Ectodermal cell (in vitro differentiated cells): ENCODE measurements around the gene POU2F1.

Experiments
- H3K27ac ChIP-seq: 2 replicates; pipeline ENCODE4 v1.7.0; 2013; ENCODE audit warnings: mild to moderate bottlenecking, low read depth, low read length; ENCODE audit not compliant: insufficient read depth, poor library complexity, severe bottlenecking
- H3K27me3 ChIP-seq: 2 replicates; pipeline ENCODE4 v1.7.0; 2013; ENCODE audit warnings: mild to moderate bottlenecking, low read length; ENCODE audit not compliant: insufficient read depth, control insufficient read depth, poor library complexity, severe bottlenecking
- H3K36me3 ChIP-seq: one replicate; pipeline ENCODE4 v1.7.0; 2013; ENCODE audit warnings: low read length; ENCODE audit not compliant: control insufficient read depth, insufficient read depth
- H3K4me1 ChIP-seq: one replicate; pipeline ENCODE4 v1.7.0; 2013; ENCODE audit warnings: low read length; ENCODE audit not compliant: control insufficient read depth, insufficient read depth
- H3K4me3 ChIP-seq: 2 replicates; pipeline ENCODE4 v1.7.0; 2013; ENCODE audit warnings: low read depth, low read length, control low read depth; ENCODE audit not compliant: insufficient read depth
- H3K9me3 ChIP-seq: 2 replicates; pipeline ENCODE4 v1.7.0; 2013; ENCODE audit warnings: mild to moderate bottlenecking, low read length, moderate library complexity; ENCODE audit not compliant: control insufficient read depth
- WGBS, 2 experiments: methylation state at CpG; one replicate each; pipeline ENCODE4 v1.1.7; 2013; ENCODE audit warnings: missing lambda C conversion rate in 2 of 2; 5-methylcytosine and 5-hydroxymethylcytosine counted together

The POU2F1 gene

GRCh38 chr1:167248707-167249642 lies 28.3 kb downstream of the POU2F1 start:
- Histone ChIP-seq H3K27me3 (no peaks in the 10 kb centered on the region), H3K4me1 (no peaks in the 10 kb centered on the region), H3K36me3 (no peaks in the 10 kb centered on the region), H3K27ac (no peak overlapping the region), H3K9me3 (no peaks in the 10 kb centered on the region), H3K4me3 (no peak overlapping the region)
- WGBS, 2 experiments: 92 to 96% methylated on average over 4 of the region's 4 CpGs

GRCh38 chr1:167249702-167250101 lies 29.0 kb downstream of the POU2F1 start:
- Histone ChIP-seq H3K27me3 (no peaks in the 10 kb centered on the region), H3K4me1 (no peaks in the 10 kb centered on the region), H3K36me3 (no peaks in the 10 kb centered on the region), H3K4me3 (no peak overlapping the region), H3K9me3 (no peaks in the 10 kb centered on the region), H3K27ac (no peak overlapping the region)
- 79 to 82% methylated on average over 1 of the region's 1 CpG for WGBS, 2 experiments

- Histone ChIP-seq H3K27ac (no peak overlapping the region), H3K9me3 (no peaks in the 10 kb centered on the region), H3K4me3 (no peak overlapping the region), H3K27me3 (no peaks in the 10 kb centered on the region), H3K4me1 (no peaks in the 10 kb centered on the region), H3K36me3 (no peaks in the 10 kb centered on the region)
Measured at GRCh38 chr1:167250482-167250881, 29.8 kb downstream of the POU2F1 start.

GRCh38 chr1:167251472-167251871 lies 30.8 kb downstream of the POU2F1 start:
- no peak overlapping the region for H3K4me3 ChIP-seq
- H3K27me3 ChIP-seq: no peaks in the 10 kb centered on the region
- H3K36me3 ChIP-seq: no peaks in the 10 kb centered on the region
- 98 to 99% methylated on average over 4 of the region's 4 CpGs for WGBS, 2 experiments
- no peak overlapping the region for H3K27ac ChIP-seq
- no peaks in the 10 kb centered on the region for H3K9me3 ChIP-seq
- H3K4me1 ChIP-seq: no peaks in the 10 kb centered on the region

- H3K9me3 ChIP-seq: no peaks in the 10 kb centered on the region
- no peak overlapping the region for H3K4me3 ChIP-seq
- H3K27me3 ChIP-seq: no peaks in the 10 kb centered on the region
- H3K36me3 ChIP-seq: no peaks in the 10 kb centered on the region
- no peak overlapping the region for H3K27ac ChIP-seq
- H3K4me1 ChIP-seq: no peaks in the 10 kb centered on the region
Measured at GRCh38 chr1:167252986-167253385, 32.3 kb downstream of the POU2F1 start.

GRCh38 chr1:167258858-167259257 lies 38.2 kb downstream of the POU2F1 start:
- Histone ChIP-seq H3K27ac (no peak overlapping the region), H3K4me3 (no peak overlapping the region), H3K9me3 (no peaks in the 10 kb centered on the region), H3K36me3 (no peaks in the 10 kb centered on the region), H3K27me3 (no peaks in the 10 kb centered on the region), H3K4me1 (no peaks in the 10 kb centered on the region)
- 91 to 94% methylated on average over 5 of the region's 5 CpGs for WGBS, 2 experiments

- no peaks in the 10 kb centered on the region for H3K27me3 ChIP-seq
- no peak overlapping the region for H3K4me3 ChIP-seq
Measured at GRCh38 chr1:167262836-167263235, 42.1 kb downstream of the POU2F1 start.

GRCh38 chr1:167263344-167263743 lies 42.7 kb downstream of the POU2F1 start:
- 93 to 95% methylated on average over 8 of the region's 8 CpGs for WGBS, 2 experiments
- no peaks in the 10 kb centered on the region for H3K27me3 ChIP-seq
- H3K27ac ChIP-seq: no peak overlapping the region
- H3K9me3 ChIP-seq: no peaks in the 10 kb centered on the region
- H3K4me3 ChIP-seq: no peak overlapping the region
- no peaks in the 10 kb centered on the region for H3K36me3 ChIP-seq
- no peaks in the 10 kb centered on the region for H3K4me1 ChIP-seq

More at GRCh38 chr1:167262836-167263235, 42.1 kb downstream of the POU2F1 start:
- Histone ChIP-seq H3K36me3 (no peaks in the 10 kb centered on the region), H3K4me1 (no peaks in the 10 kb centered on the region), H3K27ac (no peak overlapping the region), H3K9me3 (no peaks in the 10 kb centered on the region)

GRCh38 chr1:167263819-167264464 lies 43.3 kb downstream of the POU2F1 start:
- Histone ChIP-seq H3K4me3 (no peak overlapping the region), H3K27me3 (no peaks in the 10 kb centered on the region), H3K27ac (no peak overlapping the region), H3K4me1 (no peaks in the 10 kb centered on the region), H3K9me3 (no peaks in the 10 kb centered on the region), H3K36me3 (no peaks in the 10 kb centered on the region)

GRCh38 chr1:167266965-167267364 lies 46.3 kb downstream of the POU2F1 start:
- H3K27me3 ChIP-seq: no peaks in the 10 kb centered on the region
- no peak overlapping the region for H3K27ac ChIP-seq
- no peaks in the 10 kb centered on the region for H3K36me3 ChIP-seq
- H3K4me3 ChIP-seq: no peak overlapping the region
- H3K4me1 ChIP-seq: peaks cover 7% of the 10 kb centered on the region
- H3K9me3 ChIP-seq: no peaks in the 10 kb centered on the region
